GM12892 (cell line): ENCODE results near the gene C10orf71.

Source experiments
- DNase-seq: peaks from one replicate; pipeline ENCODE4 v3.0.0; 2011; ENCODE audit not compliant: insufficient read length
- FAIRE-seq: peaks from 2 replicates; lab custom pipeline; 2011; peaks lifted over from hg19 to GRCh38; lab: Jason Lieb, UNC
- POLR2A ChIP-seq: IDR thresholded peaks from 2 replicates; pipeline ENCODE4 v1.6.1; 2011; ENCODE audit warnings: low read depth, low read length, control low read depth
- POLR2AphosphoS5 ChIP-seq: IDR thresholded peaks from 2 replicates; pipeline ENCODE4 v1.6.1; 2011; ENCODE audit warnings: low read depth, low read length, control low read depth
- TAF1 ChIP-seq: IDR thresholded peaks from 2 replicates; pipeline ENCODE4 v1.6.1; 2011; ENCODE audit warnings: low read depth, mild to moderate bottlenecking, control low read depth, low read length, borderline replicate concordance

Gene C10orf71

GRCh38 chr10:49362596-49363260, 63.8 kb downstream of the C10orf71 start:
- peak; percentile 84 for FAIRE-seq
- DNase-seq: no peak

GRCh38 chr10:49363309-49364031, 64.5 kb downstream of the C10orf71 start:
- no peak for FAIRE-seq
- no peak for DNase-seq

More at GRCh38 chr10:49362596-49363260, 63.8 kb downstream of the C10orf71 start:
- no peak for TF ChIP-seq POLR2AphosphoS5
- no peak for TF ChIP-seq POLR2A
- no peak for TF ChIP-seq TAF1

GRCh38 chr10:49364051-49364450, 65.1 kb downstream of the C10orf71 start:
- no peak for TF ChIP-seq POLR2AphosphoS5
- TF ChIP-seq TAF1: no peak
- TF ChIP-seq POLR2A: no peak
- FAIRE-seq (no peak), DNase-seq (no peak)

More at GRCh38 chr10:49363309-49364031, 64.5 kb downstream of the C10orf71 start:
- TF ChIP-seq POLR2AphosphoS5 (no peak), TAF1 (no peak), POLR2A (no peak)

- DNase-seq (no peak), FAIRE-seq (no peak)
- TF ChIP-seq POLR2A (no peak), TAF1 (no peak), POLR2AphosphoS5 (no peak)
These were observed 65.8 kb downstream of the C10orf71 start for GRCh38 chr10:49364747-49365146.

GRCh38 chr10:49365275-49365674, 66.3 kb downstream of the C10orf71 start:
- DNase-seq: no peak
- no peak for FAIRE-seq
- TF ChIP-seq POLR2A (no peak), POLR2AphosphoS5 (no peak), TAF1 (no peak)

- FAIRE-seq (no peak), DNase-seq (no peak)
- TF ChIP-seq TAF1 (no peak), POLR2AphosphoS5 (no peak), POLR2A (no peak)
These were observed 66.9 kb downstream of the C10orf71 start for GRCh38 chr10:49365675-49366415.

GRCh38 chr10:49366460-49366859, 67.5 kb downstream of the C10orf71 start:
- no peak for FAIRE-seq
- no peak for DNase-seq
- no peak for TF ChIP-seq TAF1
- TF ChIP-seq POLR2AphosphoS5: no peak
- no peak for TF ChIP-seq POLR2A

GRCh38 chr10:49367600-49367999, 68.6 kb downstream of the C10orf71 start:
- TF ChIP-seq POLR2A: no peak
- TF ChIP-seq POLR2AphosphoS5: no peak
- no peak for TF ChIP-seq TAF1
- DNase-seq (no peak), FAIRE-seq (no peak)

GRCh38 chr10:49368256-49368655, 69.3 kb downstream of the C10orf71 start:
- TF ChIP-seq TAF1: no peak
- TF ChIP-seq POLR2AphosphoS5: no peak
- no peak for TF ChIP-seq POLR2A
- DNase-seq: no peak
- FAIRE-seq: no peak

- TF ChIP-seq POLR2AphosphoS5: no peak
- no peak for TF ChIP-seq TAF1
- no peak for FAIRE-seq
- no peak for DNase-seq
These were observed 70.5 kb downstream of the C10orf71 start for GRCh38 chr10:49369216-49370162.

- DNase-seq (no peak), FAIRE-seq (no peak)
- TF ChIP-seq POLR2A: no peak
These were observed 71.5 kb downstream of the C10orf71 start for GRCh38 chr10:49370326-49371100.
